Measurements from ENCODE around the gene WDR13.
A peak's percentile ranks its signal among the peaks of the same experiment; 100 is the strongest.

- TF ChIP-seq CTCF (IDR thresholded peaks at IDR 0.05) (peak; percentile 27 to 61 (median 40)), POLR2A (IDR thresholded peaks at IDR 0.05) (peak; percentile 84 to 86), EP300 (IDR thresholded peaks at IDR 0.05) (peak in 1 of 2 donors; percentile 97)
These were observed 22.7 kb upstream of the WDR13 start, which contains the start of gene RBM3 for GRCh38 chrX:48574270-48575266.

All from tibial nerve (tissue), 4 donors.